Iris pigment epithelial cell (primary cell): ENCODE data around the gene JOSD1.
"Not testable (repeated sequence)": the region's sequence is repeated elsewhere in the genome, so short reads cannot be mapped to it uniquely, and the experiment has no call there.

ENCODE experiments used
- DNase-seq: peaks from one replicate; pipeline ENCODE4 v3.0.0-alpha.2; 2011; ENCODE audit warnings: low read depth

JOSD1 gene

DNA sequence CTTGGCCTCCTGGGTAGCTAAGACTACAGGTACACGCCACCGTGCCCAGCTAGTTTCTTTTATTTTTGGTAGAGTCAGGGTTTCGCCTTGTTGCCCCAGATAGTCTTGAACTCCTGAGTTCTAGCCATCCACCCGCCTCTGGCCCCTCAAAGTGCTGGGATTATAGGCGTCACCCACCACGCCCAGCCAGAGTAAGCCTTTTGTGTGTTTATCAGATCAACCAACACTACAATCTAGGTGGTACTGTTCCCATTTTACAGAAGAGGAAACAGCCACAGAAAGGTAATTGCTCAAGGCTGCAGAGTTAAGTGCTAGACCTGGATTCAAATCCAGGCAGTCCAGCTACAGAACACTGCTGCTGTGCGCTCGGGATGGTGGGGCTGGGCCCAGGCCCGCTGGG, 15.8 kb downstream of the JOSD1 start:
- DNase-seq, result no peak

DNA sequence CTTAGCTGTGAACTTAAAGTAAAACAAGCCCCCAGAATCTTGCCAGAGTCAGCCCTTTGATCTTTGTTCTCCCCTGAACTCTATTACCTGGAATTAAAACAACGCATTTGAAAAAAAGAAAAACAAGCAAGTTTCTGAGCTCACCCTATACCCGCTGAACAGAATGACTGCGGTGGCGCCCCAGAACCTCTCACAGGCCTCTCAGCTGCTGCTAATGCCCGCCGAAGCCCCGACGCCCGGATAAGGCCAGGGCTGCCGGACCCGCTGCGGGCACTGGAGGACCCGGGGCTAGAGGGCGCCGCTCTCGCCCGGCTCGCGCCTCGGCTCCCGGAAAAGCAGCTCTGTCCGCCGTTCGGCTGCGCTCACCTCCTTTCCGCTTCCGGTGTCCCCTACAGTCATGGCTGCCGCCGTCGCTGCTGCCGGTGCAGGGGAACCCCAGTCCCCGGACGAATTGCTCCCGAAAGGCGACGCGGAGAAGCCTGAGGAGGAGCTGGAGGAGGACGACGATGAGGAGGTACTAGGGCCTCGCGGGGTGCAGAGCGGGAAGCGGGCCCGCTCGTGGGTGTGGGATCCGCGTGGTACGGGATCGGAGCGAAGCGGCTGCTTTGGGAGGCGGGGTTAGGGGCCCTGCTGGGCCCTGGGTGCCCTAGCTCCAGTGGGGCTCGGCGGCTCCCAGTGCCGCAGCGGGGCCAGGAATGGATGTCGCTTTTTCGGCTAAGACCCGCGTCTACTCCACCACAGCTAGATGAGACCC, 19.0 kb downstream of the JOSD1 start, which contains the start of gene TOMM22:
Gene TOMM22, plus strand, starts transcription at position 376 of the 754 bp plus-strand sequence. Its CDS starts 22 bp downstream, at position 398.
- DNase-seq, result peak; percentile 87

DNA sequence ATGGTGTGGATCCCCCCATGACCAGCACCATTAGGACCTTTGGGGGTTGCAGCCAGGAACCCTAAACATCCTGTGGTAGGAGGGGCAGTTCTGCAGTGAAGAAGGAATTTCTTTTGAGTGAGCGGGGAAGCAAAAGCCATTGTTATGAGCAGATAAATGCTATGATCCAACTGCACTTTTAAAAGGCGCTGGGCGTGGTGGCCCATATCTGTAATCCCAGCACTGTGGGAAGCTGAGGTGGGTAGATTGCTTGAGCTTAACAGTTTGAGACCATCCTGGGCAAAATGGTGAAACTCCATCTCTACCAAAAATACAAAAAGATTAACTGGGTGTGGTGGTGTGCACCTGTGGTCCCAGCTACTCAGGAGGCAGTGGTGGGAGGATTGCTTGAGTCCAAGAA, 24.9 kb downstream of the JOSD1 start:
- no peak for DNase-seq

DNA sequence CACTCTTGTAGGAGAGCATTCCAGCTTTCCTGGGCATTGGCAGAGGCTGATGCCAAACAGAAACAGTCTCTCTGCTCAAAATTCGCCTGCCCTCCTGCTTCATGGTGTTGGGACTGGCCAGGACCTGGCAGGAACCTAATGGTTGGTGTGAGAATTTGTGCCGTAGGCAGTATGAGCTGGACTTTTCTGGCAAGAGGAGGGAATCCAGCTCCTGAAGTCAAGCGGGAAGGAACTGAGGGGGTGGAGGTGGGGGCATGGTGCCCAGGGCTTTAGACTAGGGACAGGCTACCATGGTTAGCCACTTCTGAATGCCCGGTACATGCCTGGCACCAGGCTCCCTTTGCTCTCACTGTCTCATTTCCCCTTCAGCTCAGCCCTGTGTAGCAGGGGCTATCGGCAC, 25.9 kb downstream of the JOSD1 start:
- DNase-seq, result no peak

DNA sequence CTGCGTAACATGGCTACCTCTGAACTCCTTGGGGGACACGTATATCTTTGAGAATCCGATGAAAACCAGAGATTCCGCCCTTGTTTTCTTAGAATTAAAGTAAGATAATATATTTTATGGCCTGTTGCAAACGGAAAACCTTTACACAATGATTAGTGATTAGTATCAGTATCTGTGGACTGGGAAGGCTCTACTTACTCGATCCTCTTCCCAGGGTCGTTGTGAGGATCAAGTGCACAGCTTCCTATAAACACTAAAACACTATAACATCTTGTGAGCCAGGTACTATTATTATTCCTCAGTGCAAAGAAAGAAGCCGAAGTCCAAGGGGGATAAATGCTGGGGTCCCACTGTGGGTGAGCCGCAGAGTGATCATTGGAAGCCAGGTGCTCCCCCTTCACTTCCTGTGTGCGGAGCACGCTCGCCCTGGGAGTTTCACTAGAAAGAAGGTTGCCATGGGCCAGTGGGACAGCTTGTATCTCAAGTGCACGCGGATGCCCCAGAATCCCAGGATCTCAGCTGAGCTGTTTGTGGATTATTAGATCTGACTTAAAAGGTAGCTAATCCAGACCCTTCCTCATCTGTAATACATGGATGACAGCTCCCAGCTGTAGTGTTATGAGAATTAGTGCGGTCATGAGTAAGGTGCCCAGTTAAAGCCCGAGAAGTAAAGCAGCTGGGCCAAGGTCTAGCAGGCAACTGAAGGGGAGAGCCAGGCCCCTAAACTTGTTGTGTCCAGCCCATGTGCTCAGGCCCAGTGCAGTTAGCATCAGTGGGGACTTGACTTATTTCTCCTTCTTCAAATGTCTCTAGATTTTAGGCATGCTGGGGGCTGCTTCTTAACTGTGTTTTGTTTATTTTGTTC, 43.5 kb downstream of the JOSD1 start:
- DNase-seq, result peak; percentile 27

DNA sequence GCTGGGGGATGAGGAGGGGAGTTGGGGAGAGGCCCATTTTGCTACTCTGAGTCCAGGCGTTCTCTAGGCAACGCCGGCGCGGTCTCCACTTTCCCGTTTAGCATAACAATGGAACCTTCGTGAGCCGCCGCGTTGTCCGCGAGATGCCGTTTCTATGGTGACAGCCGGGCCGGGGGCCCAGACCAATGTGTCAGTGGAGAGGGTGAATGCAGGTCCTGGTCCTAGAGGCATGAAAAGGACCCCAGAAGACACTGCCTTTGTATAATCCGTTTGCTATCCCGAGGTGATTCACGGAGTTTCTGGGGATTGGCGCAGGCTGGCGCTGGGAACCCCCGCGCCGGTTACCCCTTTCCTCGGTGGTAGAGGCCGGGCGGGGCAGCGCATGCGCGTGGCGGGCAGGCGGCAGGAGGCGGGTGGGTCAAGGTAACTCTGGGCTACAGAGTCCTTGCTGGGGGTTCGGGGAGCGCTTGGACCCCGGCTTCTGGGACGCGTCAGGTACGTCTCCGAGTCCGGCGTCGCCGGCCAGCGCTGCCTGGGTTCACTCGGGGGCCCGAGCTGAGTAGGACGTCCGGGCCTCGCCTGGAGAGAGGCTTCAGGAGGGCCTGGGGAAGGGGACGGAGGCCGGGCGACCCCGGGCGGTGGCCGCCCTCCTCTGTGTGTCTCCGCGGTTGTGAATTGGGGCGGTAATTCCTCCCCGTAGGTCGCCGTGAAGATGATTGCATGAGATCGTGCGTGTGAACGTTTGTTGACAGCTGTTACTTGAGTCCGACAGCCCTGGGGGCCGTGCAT, 44.3 kb downstream of the JOSD1 start, which contains the start of the genes CBY1 and FAM227A:
Gene CBY1, plus strand, starts transcription at position 383 of the 789 bp plus-strand sequence. CDS start 11,417 bp downstream, outside the sequence.
Gene FAM227A, minus strand, starts transcription at position 137 of the 789 bp plus-strand sequence. CDS start 6,224 bp downstream, outside the sequence.
- peak; percentile 83 for DNase-seq

DNA sequence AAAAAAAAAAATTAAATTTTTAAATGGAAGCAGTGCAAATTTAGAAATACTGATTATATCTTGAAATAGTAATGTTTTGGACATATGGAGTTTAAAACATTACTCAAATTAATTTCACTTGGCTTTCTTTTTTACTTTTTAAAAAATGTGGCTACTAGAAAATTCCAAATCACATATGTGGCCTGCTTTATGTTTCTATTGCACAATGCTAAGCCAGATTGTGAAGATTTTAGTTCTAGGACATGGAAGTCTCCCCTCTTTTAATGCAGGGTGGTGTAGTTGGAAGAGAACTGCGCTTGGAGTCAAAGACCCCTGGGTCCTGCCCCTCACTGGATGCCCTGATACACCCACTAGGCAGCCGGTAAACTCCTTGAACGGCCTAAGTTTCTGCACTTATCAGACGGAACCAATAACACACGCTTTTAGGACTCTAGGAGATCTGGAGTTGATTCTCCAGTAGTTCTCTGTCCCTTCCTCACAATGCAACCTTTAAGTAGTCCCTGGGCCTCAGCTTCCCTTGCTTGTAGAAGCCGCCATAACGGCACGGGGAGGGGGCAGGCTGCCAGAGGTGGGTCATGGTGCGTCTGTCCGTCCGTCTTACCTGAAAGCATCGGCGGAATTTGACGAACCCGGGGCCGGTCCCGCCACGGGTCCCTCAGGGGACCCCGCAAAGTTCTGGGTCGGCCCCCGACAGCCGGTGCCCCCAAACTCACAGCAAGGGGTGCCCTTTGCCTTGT, 45.1 kb downstream of the JOSD1 start:
- peak; percentile 7 for DNase-seq

DNA sequence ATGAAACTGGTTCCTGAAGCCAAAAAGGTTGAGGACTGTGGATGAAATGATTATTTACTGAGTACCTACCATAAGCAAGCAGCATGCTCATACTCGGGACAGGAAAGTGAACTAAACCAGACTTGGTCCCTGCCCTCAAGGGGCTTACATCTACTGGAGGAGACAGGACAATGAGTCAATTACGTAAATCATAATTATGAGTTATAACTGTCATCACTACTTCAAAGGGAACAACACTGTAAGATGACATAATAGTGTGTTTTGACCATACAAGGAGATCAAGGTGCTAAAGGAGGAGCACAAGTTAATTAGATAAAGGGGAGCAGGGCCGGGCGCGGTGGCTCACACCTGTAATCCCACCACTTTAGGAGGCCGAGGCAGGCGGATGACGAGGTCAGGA, 47.0 kb downstream of the JOSD1 start:
- DNase-seq, result no peak

DNA sequence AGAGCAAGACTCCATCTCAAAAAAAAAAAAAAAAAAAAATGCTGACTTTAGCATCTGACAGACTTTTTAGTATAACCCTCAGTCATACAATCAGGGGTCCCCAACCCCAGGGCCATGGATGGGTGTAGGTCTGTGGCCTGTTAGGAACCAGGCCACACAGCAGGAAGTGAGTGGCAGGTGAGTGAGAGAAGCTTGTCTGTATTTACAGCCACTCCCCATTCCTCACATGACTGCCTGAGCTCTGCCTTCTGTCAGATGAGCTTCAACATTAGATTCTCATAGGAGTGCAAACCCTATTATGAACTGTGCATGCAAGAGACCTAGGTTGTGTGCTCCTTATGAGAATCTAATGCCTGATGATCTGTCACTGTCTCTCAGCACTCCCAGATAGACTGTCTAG, 47.9 kb downstream of the JOSD1 start:
- DNase-seq, result peak; percentile 12

DNA sequence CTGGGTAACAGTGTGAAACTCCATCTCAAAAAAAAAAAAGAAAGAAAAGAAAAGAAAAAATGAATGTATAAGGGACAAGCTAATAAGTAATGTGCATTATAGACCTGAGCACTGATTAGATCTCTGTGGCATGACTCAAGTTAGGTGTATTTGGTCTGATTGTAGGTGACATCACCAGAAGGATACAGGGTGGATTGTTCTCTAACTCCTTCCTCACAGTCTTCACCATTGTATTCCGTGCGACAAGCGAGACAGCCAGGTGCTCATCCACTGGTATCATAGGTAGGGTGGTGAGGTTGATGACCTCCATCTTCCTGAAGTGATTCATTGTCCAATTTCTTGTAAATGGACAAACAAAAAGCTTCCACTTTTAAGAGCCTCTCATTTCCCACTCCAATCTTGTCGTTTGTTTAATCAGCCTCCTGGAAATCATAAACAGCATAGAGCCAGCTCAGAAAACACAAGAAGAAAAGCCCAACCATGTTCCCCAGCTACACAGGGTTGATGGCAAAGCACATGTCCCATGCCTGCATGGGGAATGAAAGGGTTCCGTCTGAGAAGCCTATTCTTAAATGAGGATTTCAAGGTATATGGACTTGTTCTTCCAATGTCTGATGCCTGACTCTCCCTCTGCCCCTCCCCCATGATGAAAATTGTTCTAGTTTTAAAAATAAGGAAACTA, 50.8 kb downstream of the JOSD1 start:
- no peak for DNase-seq

DNA sequence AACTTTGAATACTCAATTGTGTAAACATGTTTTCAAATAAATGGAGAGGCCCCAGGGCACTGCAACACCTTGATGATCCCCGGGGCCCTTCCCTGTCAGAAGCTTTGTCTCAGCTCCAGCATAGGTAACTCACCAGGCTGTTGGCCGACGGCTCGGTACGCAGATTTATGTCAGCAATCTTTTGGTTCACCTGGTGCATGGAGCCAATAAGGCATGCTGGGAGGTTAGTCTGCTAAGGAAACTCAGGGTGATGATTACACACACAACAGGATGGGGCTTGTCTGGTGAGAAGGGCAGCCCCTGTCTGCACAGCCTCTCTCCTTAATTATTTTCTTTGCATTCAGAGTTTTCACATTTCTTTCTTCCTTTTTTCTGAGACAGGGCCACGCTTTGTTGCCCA, 55.3 kb downstream of the JOSD1 start:
- DNase-seq, result no peak

DNA sequence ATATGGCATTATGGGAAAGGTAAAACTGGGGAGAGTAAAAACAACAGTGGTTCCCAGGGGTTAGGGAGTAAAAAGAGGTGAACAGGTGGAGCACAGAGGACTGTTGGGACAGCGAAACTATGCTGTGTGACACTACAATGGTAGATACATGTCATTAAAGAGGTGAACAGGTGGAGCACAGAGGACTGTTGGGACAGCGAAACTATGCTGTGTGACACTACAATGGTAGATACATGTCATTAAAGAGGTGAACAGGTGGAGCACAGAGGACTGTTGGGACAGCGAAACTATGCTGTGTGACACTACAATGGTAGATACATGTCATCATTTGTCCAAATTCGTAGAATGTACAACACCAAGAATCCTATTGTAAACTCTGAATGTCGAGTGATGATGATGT, 56.5 kb downstream of the JOSD1 start:
- not testable (repeated sequence) for DNase-seq

DNA sequence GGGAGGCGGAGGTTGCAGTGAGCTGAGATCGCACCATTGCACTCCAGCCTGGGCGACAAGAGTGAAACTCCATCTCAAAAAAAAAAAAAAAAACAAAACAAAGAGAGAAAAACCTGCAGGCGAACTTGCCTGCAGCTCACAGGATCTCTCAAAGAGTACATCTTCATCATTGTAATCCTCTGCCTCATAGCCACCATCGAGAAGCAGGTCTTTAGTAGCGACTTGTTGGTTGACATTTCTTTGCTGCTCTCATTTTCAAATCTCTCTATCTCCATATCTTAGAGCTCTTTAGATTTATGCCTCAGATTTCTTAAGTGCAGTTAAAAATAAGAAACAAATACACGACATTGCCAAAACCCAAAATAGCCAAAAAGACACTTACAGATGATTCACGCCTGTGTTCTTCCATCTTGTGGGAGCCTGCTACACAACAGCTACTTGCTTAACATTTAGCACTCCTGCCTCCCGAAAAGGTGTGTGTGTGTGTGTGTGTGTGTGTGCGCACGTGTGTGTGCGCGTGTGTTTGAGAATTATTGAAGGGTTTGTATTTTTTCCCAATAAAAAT, 59.2 kb downstream of the JOSD1 start:
- no peak for DNase-seq

DNA sequence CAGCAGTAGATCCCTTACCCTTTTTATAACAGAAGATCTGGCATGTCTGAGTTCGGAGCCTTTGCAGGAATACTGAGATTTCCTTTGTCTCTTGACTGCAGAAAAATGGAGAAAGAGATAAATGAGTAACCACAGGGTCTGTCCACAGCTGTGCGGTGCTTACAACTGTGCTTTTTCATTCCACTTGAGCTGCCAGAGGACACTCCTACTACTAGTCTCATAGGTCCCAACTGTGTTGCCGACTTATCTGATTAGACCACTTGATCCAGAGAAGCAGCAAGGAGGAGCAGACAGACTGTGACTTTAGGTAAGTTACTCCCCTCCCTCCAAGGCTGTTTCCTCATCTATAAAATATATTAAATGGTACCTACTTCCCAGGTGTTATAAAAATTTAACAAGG, 62.0 kb downstream of the JOSD1 start:
- DNase-seq, result no peak

DNA sequence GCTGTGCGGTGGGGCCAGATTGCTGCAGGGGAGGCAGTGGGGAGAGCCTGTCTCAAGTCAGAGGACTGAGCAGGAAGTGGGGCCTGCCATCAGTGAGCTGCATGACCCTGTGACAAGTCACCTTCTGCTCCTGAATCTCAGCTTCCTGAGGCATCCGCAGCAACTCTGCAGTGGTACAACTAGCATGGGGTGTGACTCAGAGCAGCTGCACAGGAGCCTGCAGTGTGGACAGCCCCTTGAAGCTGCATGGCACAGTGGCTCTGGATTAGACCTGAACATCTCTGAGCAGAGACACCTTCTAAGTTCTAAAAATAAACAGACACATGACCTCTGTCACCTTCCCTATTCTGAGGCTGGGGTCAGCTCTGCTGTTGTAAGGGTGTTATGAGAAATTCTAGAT, 62.5 kb downstream of the JOSD1 start:
- no peak for DNase-seq
